GM12878 (cell line): ENCODE data around the gene XRN2. TPM values are rescaled to one million over a fixed set of nuclear protein-coding genes. Genes with fewer than 3 reads are reported as not detected.

ENCODE experiments used
- ATAC-seq: fragments of 200-7000 bp; cut with Tn5 transposase; 3 replicates; pipeline ENCODE4 v1.9.1; 2020; ENCODE audit warnings: mild to moderate bottlenecking, moderate library complexity
- BruUV-seq: library from RNA; stranded (reverse); fragments of 400-500 nt; replicated peaks from 2 replicates; lab custom pipeline; 2021; lab: Mats Ljungman, UMichigan
- CTCF ChIA-PET: fragments of 300-600 bp; sonication (Branson Sonifier 250); formaldehyde crosslinking; extraction: SDS; loops from one replicate; lab custom pipeline; 2021; ENCODE audit warnings: inconsistent platforms; lab: Yijun Ruan, JAX
- POLR2A ChIA-PET: fragments of 350-600 bp; formaldehyde crosslinking; extraction: SDS; loops from one replicate; lab custom pipeline; 2021; ENCODE audit warnings: inconsistent platforms; lab: Charles Lee
- RAD21 ChIA-PET: fragments of 300-600 bp; sonication (Branson Sonifier 250); formaldehyde crosslinking; loops from one replicate; lab custom pipeline; 2023; ENCODE audit warnings: antibody characterized with exemption; ENCODE audit not compliant: unreplicated experiment; lab: Charles Lee
- SMC1A ChIA-PET: fragments of 300-600 bp; sonication (Branson Sonifier 250); formaldehyde crosslinking; loops from one replicate; lab custom pipeline; 2023; ENCODE audit not compliant: unreplicated experiment, uncharacterized antibody; lab: Charles Lee
- DNase-seq: peaks from one replicate; pipeline ENCODE4 v3.0.0-alpha.2; 2011; ENCODE audit warnings: low read depth, low spot score
- FAIRE-seq: peaks from 3 replicates; lab custom pipeline; 2011; peaks lifted over from hg19 to GRCh38; lab: Jason Lieb, UNC
- H2AFZ ChIP-seq: 2 replicates; pipeline ENCODE4 v1.6.0; 2011; ENCODE audit warnings: low read depth, low read length, control low read depth; ENCODE audit not compliant: control insufficient read depth
- H3K27ac ChIP-seq: 2 replicates; pipeline ENCODE4 v1.5.1; 2011; ENCODE audit warnings: control low read depth; ENCODE audit not compliant: control insufficient read depth, insufficient read depth
- H3K27me3 ChIP-seq, 2 experiments: replicated peaks in 1 of 2; 2 replicates each; pipeline versions ENCODE4 v1.6.0 to v1.6.1; 2011; ENCODE audit warnings: low read length in 1 of 2; ENCODE audit not compliant: control insufficient read depth in 2 of 2, insufficient read depth in 2 of 2
- H3K36me3 ChIP-seq, 2 experiments: 2 replicates each; pipeline ENCODE4 v1.5.1; 2011; ENCODE audit warnings: low read length in 1 of 2; ENCODE audit not compliant: control insufficient read depth in 2 of 2, insufficient read depth in 2 of 2
- H3K4me1 ChIP-seq: 2 replicates; pipeline ENCODE4 v1.6.1; 2011; ENCODE audit warnings: mild to moderate bottlenecking, low read length, moderate library complexity, mixed read lengths; ENCODE audit not compliant: control insufficient read depth, insufficient read depth
- H3K4me2 ChIP-seq: 2 replicates; pipeline ENCODE4 v1.6.0; 2011; ENCODE audit warnings: control low read depth; ENCODE audit not compliant: control insufficient read depth, insufficient read depth
- H3K4me3 ChIP-seq: fragments of 200-600 bp; sonication (generic); 2 replicates; pipeline ENCODE4 v1.5.1; 2016
- H3K79me2 ChIP-seq: 2 replicates; pipeline ENCODE4 v1.6.0; 2011; ENCODE audit warnings: low read length; ENCODE audit not compliant: control insufficient read depth, insufficient read depth
- H3K9ac ChIP-seq: 2 replicates; pipeline ENCODE4 v1.8.0; 2011; ENCODE audit warnings: low read length, control low read depth, mixed read lengths; ENCODE audit not compliant: control insufficient read depth, insufficient read depth
- H3K9me3 ChIP-seq: replicated peaks from 3 replicates; pipeline ENCODE4 v1.5.1; 2011; ENCODE audit warnings: mild to moderate bottlenecking, low read length; ENCODE audit not compliant: control insufficient read depth, insufficient read depth
- H4K20me1 ChIP-seq: 2 replicates; pipeline ENCODE4 v1.6.0; 2011; ENCODE audit not compliant: control insufficient read depth, insufficient read depth
- CHD4 ChIP-seq: fragments of 200-600 bp; sonication (generic); IDR thresholded peaks from 2 replicates; pipeline ENCODE4 v1.6.1; 2016; ENCODE audit warnings: mild to moderate bottlenecking
- EGR1 ChIP-seq, 2 experiments: IDR thresholded peaks; 1 replicate in 1 of 2; 2 replicates in 1 of 2; pipeline ENCODE4 v1.6.1; 2011 to 2012; ENCODE audit warnings: low read depth in 2 of 2, low read length in 2 of 2, borderline replicate concordance in 1 of 2, mild to moderate bottlenecking in 1 of 2, moderate library complexity in 1 of 2
- GATAD2B ChIP-seq: fragments of 450-650 bp; conservative IDR thresholded peaks from 2 replicates; pipeline ENCODE4 v1.6.1; 2017; ENCODE audit warnings: low read depth, mild to moderate bottlenecking, moderate library complexity
- NFYA ChIP-seq: IDR thresholded peaks from 2 replicates; pipeline ENCODE4 v1.6.1; 2011; ENCODE audit warnings: low read depth, mild to moderate bottlenecking, low read length, improper control_type of control experiment, borderline replicate concordance
- PAX5 ChIP-seq: IDR thresholded peaks from 2 replicates; pipeline ENCODE4 v1.6.1; 2011; ENCODE audit warnings: low read depth, low read length, borderline replicate concordance
- RCOR1 ChIP-seq: conservative IDR thresholded peaks from 2 replicates; pipeline ENCODE4 v1.6.1; 2012; ENCODE audit warnings: low read depth, low read length, improper control_type of control experiment
- WGBS: methylation state at CpG from one replicate; pipeline ENCODE4 v1.1.6; 2016; ENCODE audit warnings: low lambda C conversion rate; ENCODE audit not compliant: insufficient replicate concordance, insufficient coverage; ENCODE audit errors: missing lambda C conversion rate; 5-methylcytosine and 5-hydroxymethylcytosine counted together
- in situ Hi-C: fragments of 300-500 bp; cut with MboI; formaldehyde crosslinking; loops from 9 replicates; pipeline ENCODE4 v1.14.3; 2018; ENCODE audit warnings: mixed read lengths
- intact Hi-C: fragments of 100-400 bp; cut with micrococcal nuclease; formaldehyde crosslinking; loops from one replicate; pipeline ENCODE4 v1.14.2; 2022; ENCODE audit not compliant: unreplicated experiment
- polyA plus RNA-seq, 11 experiments: library from polyadenylated mRNA; depleted of rRNA in 4 of 11; unstranded in 6 of 11; stranded (reverse) in 5 of 11; fragments of >200 nt; fragmentation: Nextera tagmentation in 4 of 11; fragmentation: Illumina TruSeq in 1 of 11; extraction: Ambion mirVana in 4 of 11; extraction: Trizol in 1 of 11; gene quantifications; 1 replicate in 1 of 11; 2 replicates in 10 of 11; pipeline versions ENCODE4 v1.2.1 to v1.2.3, GENCODE V29; 2011 to 2016; ENCODE audit warnings: inconsistent platforms in 2 of 11, missing spikeins in 2 of 11, low read depth in 1 of 11
- total RNA-seq, 4 experiments: library from RNA; depleted of rRNA in 3 of 4; stranded (reverse); fragments of >200 nt in 3 of 4; fragmentation: Illumina TruSeq in 1 of 4; extraction: Trizol in 1 of 4; gene quantifications; 2 replicates each; pipeline versions ENCODE4 v1.2.1 to v1.2.3, GENCODE V29; 2013 to 2021
- TF ChIP-seq, protein P1 (sequence below): IDR thresholded peaks from 2 replicates; pipeline ENCODE4 v1.6.1; 2012; ENCODE audit warnings: improper control_type of control experiment, low read depth, low read length; ENCODE audit not compliant: insufficient replicate concordance
- TF ChIP-seq, protein P2 (sequence below), 3 experiments: IDR thresholded peaks in 2 of 3; conservative IDR thresholded peaks in 1 of 3; 2 replicates each; pipeline ENCODE4 v1.5.1; 2011; ENCODE audit warnings: low read depth in 3 of 3, low read length in 3 of 3, mild to moderate bottlenecking in 3 of 3, control low read depth in 2 of 3, moderate library complexity in 2 of 3, inconsistent platforms in 1 of 3, mixed read lengths in 1 of 3; ENCODE audit not compliant: control insufficient read depth in 2 of 3, insufficient read depth in 1 of 3; ENCODE audit errors: extremely low read depth in 1 of 3

The XRN2 gene
- total and polyA plus RNA-seq, 10 of the 15 experiments (the other 5 are each of a cell fraction or from before 2014, with no cell fraction given), result 59.7 to 97.8 (median 75.6) TPM

DNA sequence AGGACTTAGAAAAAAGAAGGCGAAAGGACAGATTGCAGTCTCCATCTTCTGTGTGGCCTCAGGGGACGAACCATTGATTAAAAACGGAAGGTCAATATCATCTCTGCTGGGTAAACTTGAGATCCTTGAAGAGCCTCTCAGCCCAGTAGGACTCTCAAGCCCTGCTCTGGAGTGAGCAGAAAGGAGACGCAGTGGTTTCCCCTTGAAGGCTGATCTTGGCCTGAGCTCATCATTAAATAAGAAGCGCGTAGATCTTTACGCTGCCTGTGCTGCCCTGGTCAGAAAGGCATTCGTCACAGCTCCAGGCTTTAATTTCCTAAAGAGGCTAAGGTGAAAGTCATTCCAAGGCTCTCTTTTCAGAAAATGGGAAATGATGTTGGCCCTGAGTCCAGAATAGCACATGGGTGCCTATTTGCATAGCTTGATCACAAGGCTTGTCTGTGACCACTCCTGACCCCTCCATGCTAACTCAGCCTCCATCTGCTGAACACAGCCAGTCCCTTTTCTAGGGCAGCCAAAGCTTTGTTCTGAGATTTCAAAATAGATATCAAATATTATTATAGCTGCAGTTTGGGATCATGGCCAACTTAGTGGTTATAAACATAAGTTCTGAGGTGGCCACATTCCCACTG, 29.3 kb upstream of the XRN2 start:
- no peaks in the 10 kb centered on the region for H3K27me3 ChIP-seq
- ChIA-PET POLR2A (no interaction called here), RAD21 (no interaction called here), CTCF (interaction anchor here (1.0 kb wide), 1 partner anchor 38 kb away, joined by 3 read pairs; no protein-coding TSS in a partner anchor), SMC1A (no interaction called here)
- H3K4me2 ChIP-seq, result peak overlapping the region; percentile 31; the same call in 1 of the 2 replicates
- in situ Hi-C loops (no loop called here), intact Hi-C loops (no loop called here)
- H2AFZ ChIP-seq, result no peak overlapping the region
- no peaks in the 10 kb centered on the region for H3K79me2 ChIP-seq
- peak overlapping the region; percentile 45; the same call in 1 of the 2 replicates for H3K27ac ChIP-seq
- no peaks in the 10 kb centered on the region for H4K20me1 ChIP-seq
- H3K9ac ChIP-seq, result no peak overlapping the region
- no peak for ATAC-seq
- no peak for FAIRE-seq
- BruUV-seq, result no TSS peak
- H3K36me3 ChIP-seq, result no peaks in the 10 kb centered on the region
- H3K9me3 ChIP-seq, result no peaks in the 10 kb centered on the region; the same call in 2 of the 3 replicates
- peaks cover 27% of the 10 kb centered on the region for H3K4me1 ChIP-seq
- H3K4me3 ChIP-seq, result no peak overlapping the region
- TF ChIP-seq PAX5 (no peak), EGR1 (IDR thresholded peaks at IDR 0.05; ENCODE audit: borderline replicate concordance in 1 of 2, low read depth in 2 of 2, low read length in 2 of 2) (no peak), CHD4 (no peak), NFYA (no peak), GATAD2B (no peak), RCOR1 (no peak)
- TF ChIP-seq, protein P1, sequence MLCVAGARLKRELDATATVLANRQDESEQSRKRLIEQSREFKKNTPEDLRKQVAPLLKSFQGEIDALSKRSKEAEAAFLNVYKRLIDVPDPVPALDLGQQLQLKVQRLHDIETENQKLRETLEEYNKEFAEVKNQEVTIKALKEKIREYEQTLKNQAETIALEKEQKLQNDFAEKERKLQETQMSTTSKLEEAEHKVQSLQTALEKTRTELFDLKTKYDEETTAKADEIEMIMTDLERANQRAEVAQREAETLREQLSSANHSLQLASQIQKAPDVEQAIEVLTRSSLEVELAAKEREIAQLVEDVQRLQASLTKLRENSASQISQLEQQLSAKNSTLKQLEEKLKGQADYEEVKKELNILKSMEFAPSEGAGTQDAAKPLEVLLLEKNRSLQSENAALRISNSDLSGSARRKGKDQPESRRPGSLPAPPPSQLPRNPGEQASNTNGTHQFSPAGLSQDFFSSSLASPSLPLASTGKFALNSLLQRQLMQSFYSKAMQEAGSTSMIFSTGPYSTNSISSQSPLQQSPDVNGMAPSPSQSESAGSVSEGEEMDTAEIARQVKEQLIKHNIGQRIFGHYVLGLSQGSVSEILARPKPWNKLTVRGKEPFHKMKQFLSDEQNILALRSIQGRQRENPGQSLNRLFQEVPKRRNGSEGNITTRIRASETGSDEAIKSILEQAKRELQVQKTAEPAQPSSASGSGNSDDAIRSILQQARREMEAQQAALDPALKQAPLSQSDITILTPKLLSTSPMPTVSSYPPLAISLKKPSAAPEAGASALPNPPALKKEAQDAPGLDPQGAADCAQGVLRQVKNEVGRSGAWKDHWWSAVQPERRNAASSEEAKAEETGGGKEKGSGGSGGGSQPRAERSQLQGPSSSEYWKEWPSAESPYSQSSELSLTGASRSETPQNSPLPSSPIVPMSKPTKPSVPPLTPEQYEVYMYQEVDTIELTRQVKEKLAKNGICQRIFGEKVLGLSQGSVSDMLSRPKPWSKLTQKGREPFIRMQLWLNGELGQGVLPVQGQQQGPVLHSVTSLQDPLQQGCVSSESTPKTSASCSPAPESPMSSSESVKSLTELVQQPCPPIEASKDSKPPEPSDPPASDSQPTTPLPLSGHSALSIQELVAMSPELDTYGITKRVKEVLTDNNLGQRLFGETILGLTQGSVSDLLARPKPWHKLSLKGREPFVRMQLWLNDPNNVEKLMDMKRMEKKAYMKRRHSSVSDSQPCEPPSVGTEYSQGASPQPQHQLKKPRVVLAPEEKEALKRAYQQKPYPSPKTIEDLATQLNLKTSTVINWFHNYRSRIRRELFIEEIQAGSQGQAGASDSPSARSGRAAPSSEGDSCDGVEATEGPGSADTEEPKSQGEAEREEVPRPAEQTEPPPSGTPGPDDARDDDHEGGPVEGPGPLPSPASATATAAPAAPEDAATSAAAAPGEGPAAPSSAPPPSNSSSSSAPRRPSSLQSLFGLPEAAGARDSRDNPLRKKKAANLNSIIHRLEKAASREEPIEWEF, result no peak
- TF ChIP-seq, protein P2, sequence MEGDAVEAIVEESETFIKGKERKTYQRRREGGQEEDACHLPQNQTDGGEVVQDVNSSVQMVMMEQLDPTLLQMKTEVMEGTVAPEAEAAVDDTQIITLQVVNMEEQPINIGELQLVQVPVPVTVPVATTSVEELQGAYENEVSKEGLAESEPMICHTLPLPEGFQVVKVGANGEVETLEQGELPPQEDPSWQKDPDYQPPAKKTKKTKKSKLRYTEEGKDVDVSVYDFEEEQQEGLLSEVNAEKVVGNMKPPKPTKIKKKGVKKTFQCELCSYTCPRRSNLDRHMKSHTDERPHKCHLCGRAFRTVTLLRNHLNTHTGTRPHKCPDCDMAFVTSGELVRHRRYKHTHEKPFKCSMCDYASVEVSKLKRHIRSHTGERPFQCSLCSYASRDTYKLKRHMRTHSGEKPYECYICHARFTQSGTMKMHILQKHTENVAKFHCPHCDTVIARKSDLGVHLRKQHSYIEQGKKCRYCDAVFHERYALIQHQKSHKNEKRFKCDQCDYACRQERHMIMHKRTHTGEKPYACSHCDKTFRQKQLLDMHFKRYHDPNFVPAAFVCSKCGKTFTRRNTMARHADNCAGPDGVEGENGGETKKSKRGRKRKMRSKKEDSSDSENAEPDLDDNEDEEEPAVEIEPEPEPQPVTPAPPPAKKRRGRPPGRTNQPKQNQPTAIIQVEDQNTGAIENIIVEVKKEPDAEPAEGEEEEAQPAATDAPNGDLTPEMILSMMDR (IDR thresholded peaks at IDR 0.05 in 2 of 3, conservative IDR thresholded peaks at IDR 0.05 in 1 of 3; ENCODE audit: control insufficient read depth in 2 of 3, extremely low read depth in 1 of 3, insufficient read depth in 1 of 3, low read depth in 3 of 3, low read length in 3 of 3), result no peak
- TF ChIP-seq, all 136 proteins: peak for 0
- 89% methylated on average over 8 of the region's 8 CpGs for WGBS
- no peak for DNase-seq
